Neural progenitor cell (in vitro differentiated cells): Measurements from ENCODE around the gene OR5H2. TPM values are rescaled to one million over a fixed set of nuclear protein-coding genes. Genes with fewer than 3 reads are reported as not detected.
A peak's percentile ranks its signal among the peaks of the same experiment; 100 is the strongest.
"Not testable (repeated sequence)": the region's sequence is repeated elsewhere in the genome, so short reads cannot be mapped to it uniquely, and the experiment has no call there.

Experiments used
- DNase-seq: peaks from one replicate; pipeline ENCODE4 v3.0.0-alpha.2; 2016; ENCODE audit warnings: low spot score
- H2AFZ ChIP-seq: fragments of 200-600 bp; sonication (generic); replicated peaks from 2 replicates; pipeline ENCODE4 v1.6.1; 2016; ENCODE audit warnings: antibody characterized with exemption
- H3F3A ChIP-seq: fragments of 200-600 bp; sonication (generic); 2 replicates; pipeline ENCODE4 v1.6.1; 2016; ENCODE audit warnings: antibody characterized with exemption, low read depth
- H3K27ac ChIP-seq: fragments of 200-600 bp; sonication (generic); 2 replicates; pipeline ENCODE4 v1.5.1; 2016; ENCODE audit warnings: mild to moderate bottlenecking
- H3K27me3 ChIP-seq: fragments of 200-600 bp; sonication (generic); 2 replicates; pipeline ENCODE4 v1.6.1; 2016; ENCODE audit warnings: mild to moderate bottlenecking, moderate library complexity
- H3K36me3 ChIP-seq: fragments of 200-600 bp; sonication (generic); 2 replicates; pipeline ENCODE4 v1.5.1; 2016
- H3K4me1 ChIP-seq: fragments of 200-600 bp; sonication (generic); 2 replicates; pipeline ENCODE4 v1.6.1; 2016; ENCODE audit warnings: mixed run types
- H3K4me2 ChIP-seq: fragments of 200-600 bp; sonication (generic); 2 replicates; pipeline ENCODE4 v1.6.1; 2016
- H3K4me3 ChIP-seq: fragments of 200-600 bp; sonication (generic); 2 replicates; pipeline ENCODE4 v1.5.1; 2016
- H3K79me2 ChIP-seq: fragments of 200-600 bp; sonication (generic); 2 replicates; pipeline ENCODE4 v1.6.1; 2016; ENCODE audit warnings: low read depth
- H3K9ac ChIP-seq: fragments of 200-600 bp; sonication (generic); 2 replicates; pipeline ENCODE4 v1.6.1; 2016
- H3K9me3 ChIP-seq: fragments of 200-600 bp; sonication (generic); 2 replicates; pipeline ENCODE4 v1.5.1; 2016; ENCODE audit warnings: low read depth
- H4K20me1 ChIP-seq: fragments of 200-600 bp; sonication (generic); 2 replicates; pipeline ENCODE4 v1.6.1; 2016; ENCODE audit warnings: low read depth
- H3K27ac Mint-ChIP-seq: 3 replicates; pipeline ENCODE4 v1.8.0; 2021; ENCODE audit warnings: mixed read lengths
- H3K27me3 Mint-ChIP-seq: 2 replicates; pipeline ENCODE4 v1.8.0; 2022; ENCODE audit warnings: low read depth, mild to moderate bottlenecking, inconsistent platforms, moderate library complexity, mixed read lengths; ENCODE audit not compliant: insufficient read depth
- H3K36me3 Mint-ChIP-seq: 3 replicates; pipeline ENCODE4 v1.8.0; 2021; ENCODE audit warnings: mixed read lengths
- H3K4me1 Mint-ChIP-seq: 3 replicates; pipeline ENCODE4 v1.8.0; 2021; ENCODE audit warnings: mixed read lengths
- H3K4me3 Mint-ChIP-seq: 3 replicates; pipeline ENCODE4 v1.8.0; 2021; ENCODE audit warnings: mild to moderate bottlenecking, moderate library complexity, mixed read lengths
- H3K9me3 Mint-ChIP-seq: 3 replicates; pipeline ENCODE4 v1.8.0; 2020; ENCODE audit warnings: mixed read lengths
- EZH2 ChIP-seq: fragments of 200-600 bp; sonication (generic); IDR thresholded peaks from 2 replicates; pipeline ENCODE4 v1.6.1; 2017; ENCODE audit warnings: antibody characterized with exemption, mild to moderate bottlenecking, moderate library complexity
- EZH2phosphoT487 ChIP-seq: fragments of 200-600 bp; sonication (generic); IDR thresholded peaks from 2 replicates; pipeline ENCODE4 v1.6.1; 2017; ENCODE audit warnings: antibody characterized with exemption
- total RNA-seq: library from RNA; depleted of rRNA; stranded (reverse); fragments of >200 nt; gene quantifications from 2 replicates; pipeline ENCODE4 v1.2.3, GENCODE V29; 2015; ENCODE audit warnings: low replicate concordance
- TF ChIP-seq, protein P1 (sequence below): fragments of 200-600 bp; sonication (generic); IDR thresholded peaks from 2 replicates; pipeline ENCODE4 v1.5.1; 2017; ENCODE audit warnings: antibody characterized with exemption, mild to moderate bottlenecking

The OR5H2 gene
- total RNA-seq, 1 donor from 2014 or later, result not detected

GRCh38 chr3:98242155-98242554, 40.1 kb upstream of the OR5H2 start:
- no peaks in the 10 kb centered on the region for H3K27me3 Mint-ChIP-seq
- no peak for DNase-seq
- no peak overlapping the region for H2AFZ ChIP-seq

GRCh38 chr3:98243843-98244242, 38.5 kb upstream of the OR5H2 start:
- Histone ChIP-seq H2AFZ (no peak overlapping the region), H4K20me1 (no peaks in the 10 kb centered on the region), H3K4me1 (no peaks in the 10 kb centered on the region), H3K36me3 (no peaks in the 10 kb centered on the region), H3K9ac (no peak overlapping the region), H3F3A (no peaks in the 10 kb centered on the region), H3K9me3 (no peaks in the 10 kb centered on the region), H3K4me2 (no peak overlapping the region), H3K4me3 (no peak overlapping the region), H3K27me3 (no peaks in the 10 kb centered on the region), H3K27ac (no peak overlapping the region), H3K79me2 (no peaks in the 10 kb centered on the region)
- no peak overlapping the region for H3K27ac Mint-ChIP-seq
- no peaks in the 10 kb centered on the region for H3K4me1 Mint-ChIP-seq
- no peak for DNase-seq
- no peak for TF ChIP-seq EZH2
- TF ChIP-seq, protein P1, sequence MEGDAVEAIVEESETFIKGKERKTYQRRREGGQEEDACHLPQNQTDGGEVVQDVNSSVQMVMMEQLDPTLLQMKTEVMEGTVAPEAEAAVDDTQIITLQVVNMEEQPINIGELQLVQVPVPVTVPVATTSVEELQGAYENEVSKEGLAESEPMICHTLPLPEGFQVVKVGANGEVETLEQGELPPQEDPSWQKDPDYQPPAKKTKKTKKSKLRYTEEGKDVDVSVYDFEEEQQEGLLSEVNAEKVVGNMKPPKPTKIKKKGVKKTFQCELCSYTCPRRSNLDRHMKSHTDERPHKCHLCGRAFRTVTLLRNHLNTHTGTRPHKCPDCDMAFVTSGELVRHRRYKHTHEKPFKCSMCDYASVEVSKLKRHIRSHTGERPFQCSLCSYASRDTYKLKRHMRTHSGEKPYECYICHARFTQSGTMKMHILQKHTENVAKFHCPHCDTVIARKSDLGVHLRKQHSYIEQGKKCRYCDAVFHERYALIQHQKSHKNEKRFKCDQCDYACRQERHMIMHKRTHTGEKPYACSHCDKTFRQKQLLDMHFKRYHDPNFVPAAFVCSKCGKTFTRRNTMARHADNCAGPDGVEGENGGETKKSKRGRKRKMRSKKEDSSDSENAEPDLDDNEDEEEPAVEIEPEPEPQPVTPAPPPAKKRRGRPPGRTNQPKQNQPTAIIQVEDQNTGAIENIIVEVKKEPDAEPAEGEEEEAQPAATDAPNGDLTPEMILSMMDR, result no peak
- no peak for TF ChIP-seq EZH2phosphoT487
- H3K27me3 Mint-ChIP-seq, result no peaks in the 10 kb centered on the region
- H3K36me3 Mint-ChIP-seq, result no peaks in the 10 kb centered on the region
- H3K9me3 Mint-ChIP-seq, result no peaks in the 10 kb centered on the region
- H3K4me3 Mint-ChIP-seq, result no peak overlapping the region

More at GRCh38 chr3:98242155-98242554, 40.1 kb upstream of the OR5H2 start:
- Histone ChIP-seq H3F3A (no peaks in the 10 kb centered on the region), H3K4me3 (no peak overlapping the region), H3K4me2 (no peak overlapping the region), H4K20me1 (no peaks in the 10 kb centered on the region), H3K36me3 (no peaks in the 10 kb centered on the region), H3K9me3 (no peaks in the 10 kb centered on the region), H3K9ac (no peak overlapping the region), H3K4me1 (no peaks in the 10 kb centered on the region), H3K27me3 (no peaks in the 10 kb centered on the region), H3K79me2 (no peaks in the 10 kb centered on the region), H3K27ac (no peak overlapping the region)
- no peaks in the 10 kb centered on the region for H3K9me3 Mint-ChIP-seq
- TF ChIP-seq, protein P1, result no peak
- peak; percentile 91 for TF ChIP-seq EZH2phosphoT487
- H3K27ac Mint-ChIP-seq, result no peak overlapping the region
- H3K36me3 Mint-ChIP-seq, result no peaks in the 10 kb centered on the region
- no peaks in the 10 kb centered on the region for H3K4me1 Mint-ChIP-seq
- no peak overlapping the region for H3K4me3 Mint-ChIP-seq

- Mint-ChIP-seq H3K9me3 (no peaks in the 10 kb centered on the region), H3K27me3 (no peaks in the 10 kb centered on the region), H3K36me3 (no peaks in the 10 kb centered on the region), H3K27ac (no peak overlapping the region), H3K4me3 (no peak overlapping the region), H3K4me1 (no peaks in the 10 kb centered on the region)
- H3K4me2 ChIP-seq, result no peak overlapping the region
- H3K27ac ChIP-seq, result no peak overlapping the region
- no peak overlapping the region for H3K4me3 ChIP-seq
- no peaks in the 10 kb centered on the region for H3K4me1 ChIP-seq
- TF ChIP-seq, protein P1, result no peak
- TF ChIP-seq EZH2phosphoT487, result no peak
- no peak for TF ChIP-seq EZH2
- no peaks in the 10 kb centered on the region for H4K20me1 ChIP-seq
- H3K27me3 ChIP-seq, result no peaks in the 10 kb centered on the region
- no peak overlapping the region for H3K9ac ChIP-seq
- no peaks in the 10 kb centered on the region for H3F3A ChIP-seq
- no peak for DNase-seq
- no peaks in the 10 kb centered on the region for H3K36me3 ChIP-seq
- no peaks in the 10 kb centered on the region for H3K9me3 ChIP-seq
- no peak overlapping the region for H2AFZ ChIP-seq
- no peaks in the 10 kb centered on the region for H3K79me2 ChIP-seq
These were observed 36.2 kb upstream of the OR5H2 start for GRCh38 chr3:98246142-98246541.

GRCh38 chr3:98256026-98256425, 26.3 kb upstream of the OR5H2 start:
- not testable (repeated sequence) for H3K9me3 Mint-ChIP-seq, H3F3A ChIP-seq, H3K79me2 ChIP-seq, H3K27ac Mint-ChIP-seq, H3K4me3 ChIP-seq, H3K27me3 Mint-ChIP-seq, DNase-seq, H3K9me3 ChIP-seq, H3K27ac ChIP-seq, H3K36me3 Mint-ChIP-seq, H3K27me3 ChIP-seq, H3K9ac ChIP-seq, H3K36me3 ChIP-seq, H3K4me3 Mint-ChIP-seq, H3K4me1 Mint-ChIP-seq, H4K20me1 ChIP-seq
- H2AFZ ChIP-seq, result peak overlapping the region; percentile 68
- peaks cover 10% of the 10 kb centered on the region for H3K4me1 ChIP-seq
- H3K4me2 ChIP-seq, result peak overlapping the region; percentile 22
